ENCODE measurements around the gene CHMP5. TPM values are rescaled to one million over a fixed set of nuclear protein-coding genes. Genes with fewer than 3 reads are reported as not detected.
"Not testable (repeated sequence)": the region's sequence is repeated elsewhere in the genome, so short reads cannot be mapped to it uniquely, and the experiment has no call there.

Gene CHMP5
- total RNA-seq, 1 donor from 2014 or later, result 84.9 TPM

GRCh38 chr9:33311953-33312352 lies 47.1 kb downstream of the CHMP5 start:
- TF ChIP-seq CTCF (IDR thresholded peaks at IDR 0.05; ENCODE audit: insufficient read depth, low read length, poor library complexity, severe bottlenecking), result no peak
- Histone ChIP-seq H3K27me3 (ENCODE audit: control insufficient read depth, insufficient read depth, low read length) (no peaks in the 10 kb centered on the region), H3K36me3 (ENCODE audit: control insufficient read depth, insufficient read depth, low read length) (no peaks in the 10 kb centered on the region), H3K4me3 (ENCODE audit: low read depth, low read length) (no peak overlapping the region)
- DNase-seq (ENCODE audit: low read depth), result no peak

GRCh38 chr9:33315371-33315770 lies 50.5 kb downstream of the CHMP5 start:
- H3K36me3 ChIP-seq (ENCODE audit: control insufficient read depth, insufficient read depth, low read length), result no peaks in the 10 kb centered on the region

GRCh38 chr9:33317136-33317535 lies 52.3 kb downstream of the CHMP5 start:
- H3K36me3 ChIP-seq (ENCODE audit: control insufficient read depth, insufficient read depth, low read length); DNase-seq (ENCODE audit: low read depth); H3K27me3 ChIP-seq (ENCODE audit: control insufficient read depth, insufficient read depth, low read length); H3K4me3 ChIP-seq (ENCODE audit: low read depth, low read length): not testable (repeated sequence)

More at GRCh38 chr9:33315371-33315770, 50.5 kb downstream of the CHMP5 start:
- no peaks in the 10 kb centered on the region for H3K27me3 ChIP-seq (ENCODE audit: control insufficient read depth, insufficient read depth, low read length)
- H3K4me3 ChIP-seq (ENCODE audit: low read depth, low read length), result no peak overlapping the region
- no peak for TF ChIP-seq CTCF (IDR thresholded peaks at IDR 0.05; ENCODE audit: insufficient read depth, low read length, poor library complexity, severe bottlenecking)
- DNase-seq (ENCODE audit: low read depth), result no peak

GRCh38 chr9:33318225-33318624 lies 53.4 kb downstream of the CHMP5 start:
- TF ChIP-seq CTCF (IDR thresholded peaks at IDR 0.05; ENCODE audit: insufficient read depth, low read length, poor library complexity, severe bottlenecking), result no peak
- no peak overlapping the region for H3K4me3 ChIP-seq (ENCODE audit: low read depth, low read length)
- DNase-seq (ENCODE audit: low read depth), result no peak
- no peaks in the 10 kb centered on the region for H3K27me3 ChIP-seq (ENCODE audit: control insufficient read depth, insufficient read depth, low read length)
- peaks cover 1% of the 10 kb centered on the region for H3K36me3 ChIP-seq (ENCODE audit: control insufficient read depth, insufficient read depth, low read length)

- no peak for DNase-seq (ENCODE audit: low read depth)
- peaks cover 1% of the 10 kb centered on the region for H3K36me3 ChIP-seq (ENCODE audit: control insufficient read depth, insufficient read depth, low read length)
- no peak for TF ChIP-seq CTCF (IDR thresholded peaks at IDR 0.05; ENCODE audit: insufficient read depth, low read length, poor library complexity, severe bottlenecking)
- no peak overlapping the region for H3K4me3 ChIP-seq (ENCODE audit: low read depth, low read length)
- no peaks in the 10 kb centered on the region for H3K27me3 ChIP-seq (ENCODE audit: control insufficient read depth, insufficient read depth, low read length)
Observed at GRCh38 chr9:33318781-33319180, 53.9 kb downstream of the CHMP5 start.

- Histone ChIP-seq H3K27me3 (ENCODE audit: control insufficient read depth, insufficient read depth, low read length) (no peaks in the 10 kb centered on the region), H3K4me3 (ENCODE audit: low read depth, low read length) (no peak overlapping the region), H3K36me3 (ENCODE audit: control insufficient read depth, insufficient read depth, low read length) (peaks cover 2% of the 10 kb centered on the region)
- no peak for DNase-seq (ENCODE audit: low read depth)
- no peak for TF ChIP-seq CTCF (IDR thresholded peaks at IDR 0.05; ENCODE audit: insufficient read depth, low read length, poor library complexity, severe bottlenecking)
Observed at GRCh38 chr9:33320230-33320567, 55.4 kb downstream of the CHMP5 start.

Measured in kidney epithelial cell (primary cell).